CD4-positive, alpha-beta T cell treated with Interleukin-6 for 4 hours (primary cell): Measurements from ENCODE around the gene PLAC1.

Experiments
- DNase-seq: peaks from one replicate; pipeline ENCODE4 v3.0.0-alpha.2; 2020; ENCODE audit warnings: mixed read lengths

The PLAC1 gene

DNA sequence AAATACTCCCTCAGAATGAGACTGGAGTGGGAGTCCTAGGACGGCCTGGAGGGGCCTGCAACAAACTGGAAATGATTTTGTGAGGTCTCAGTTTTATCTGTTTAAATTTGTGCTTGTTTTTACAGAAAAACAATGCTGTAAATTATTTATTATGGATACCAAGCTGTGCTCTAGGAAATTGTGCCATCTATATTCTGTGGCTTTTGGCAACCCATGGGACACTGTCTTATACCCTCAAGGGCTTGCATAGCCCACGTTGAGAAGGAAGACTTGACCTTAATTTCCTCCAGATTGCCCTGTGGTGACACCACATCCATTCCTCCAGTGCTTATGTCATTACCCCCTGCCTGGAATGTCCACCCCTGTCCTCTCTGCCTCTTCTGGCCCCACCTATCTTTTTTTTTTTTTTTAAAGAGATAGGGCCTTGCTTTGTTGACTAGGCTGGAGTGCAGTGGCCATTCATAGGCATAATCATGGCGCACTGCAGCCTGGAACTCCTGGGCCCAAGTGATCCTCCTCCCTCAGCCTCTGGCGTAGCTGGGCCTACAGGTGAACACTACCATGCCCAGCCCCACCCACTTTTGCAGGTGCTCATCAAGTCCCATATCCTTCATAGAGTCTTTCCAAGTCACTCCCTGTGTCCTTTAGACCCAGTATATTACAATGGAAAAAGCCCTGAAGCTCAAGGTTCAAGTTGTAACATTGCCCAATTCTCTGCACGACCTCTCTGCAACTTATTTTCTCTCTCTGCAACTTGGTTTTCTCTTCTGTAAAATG, 120.9 kb downstream of the PLAC1 start:
- no peak for DNase-seq

DNA sequence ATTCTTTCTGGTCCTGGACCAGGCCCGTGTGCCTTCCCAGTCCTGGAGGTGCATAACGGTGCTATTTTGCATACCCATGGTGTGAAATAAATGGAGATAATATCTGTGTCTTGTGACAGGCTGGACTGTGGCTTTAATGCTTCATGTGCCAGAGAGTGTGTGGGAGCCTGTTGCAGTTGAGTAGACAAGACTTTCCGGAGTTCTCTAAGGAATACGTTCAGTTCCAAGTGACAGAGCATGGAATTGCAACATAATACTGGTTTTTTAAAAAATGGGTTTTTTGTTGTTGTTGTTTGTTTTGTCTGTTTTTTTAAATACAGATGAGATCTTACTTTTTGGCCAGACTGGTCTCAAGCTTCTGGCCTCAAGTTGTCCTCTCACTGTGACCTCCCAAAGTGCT, 124.3 kb downstream of the PLAC1 start:
- DNase-seq, result no peak

DNA sequence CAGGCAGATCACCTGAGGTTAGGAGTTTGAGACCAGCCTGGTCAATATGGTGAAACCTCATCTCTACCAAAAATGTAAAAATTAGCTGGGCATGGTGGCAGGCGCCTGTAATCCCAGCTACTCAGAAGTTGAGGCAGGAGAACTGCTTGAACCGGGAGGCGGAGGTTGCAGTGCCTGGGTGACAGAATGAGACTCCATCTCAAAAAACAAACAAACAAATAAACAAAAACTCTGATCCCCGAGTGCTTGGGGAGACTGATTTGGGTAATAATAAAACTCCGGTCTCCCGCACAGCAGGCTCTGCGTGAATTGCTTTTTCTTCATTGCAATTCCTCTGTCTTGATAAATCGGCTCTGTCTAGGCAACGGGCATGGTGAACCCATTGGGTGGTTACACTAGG, 124.9 kb downstream of the PLAC1 start:
- no peak for DNase-seq

DNA sequence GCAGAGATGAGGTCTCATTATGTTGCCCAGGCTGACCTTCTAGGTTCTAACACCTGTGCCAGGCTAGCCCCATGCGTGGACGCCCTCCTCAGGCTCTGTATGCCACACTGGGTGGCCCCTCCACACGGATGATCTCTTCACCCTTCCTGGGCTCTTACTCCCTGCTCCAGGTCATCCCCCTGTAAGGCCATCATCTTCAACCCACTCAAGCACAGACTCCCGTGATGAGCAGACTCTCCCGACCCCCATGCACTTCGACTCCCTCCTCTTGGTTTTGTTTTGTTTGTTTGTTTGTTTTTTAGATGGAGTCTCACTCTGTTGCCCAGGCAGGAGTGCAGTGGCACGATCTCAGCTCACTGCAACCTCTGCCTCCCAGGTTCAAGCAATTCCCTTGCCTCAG, 127.4 kb downstream of the PLAC1 start:
- DNase-seq, result no peak

DNA sequence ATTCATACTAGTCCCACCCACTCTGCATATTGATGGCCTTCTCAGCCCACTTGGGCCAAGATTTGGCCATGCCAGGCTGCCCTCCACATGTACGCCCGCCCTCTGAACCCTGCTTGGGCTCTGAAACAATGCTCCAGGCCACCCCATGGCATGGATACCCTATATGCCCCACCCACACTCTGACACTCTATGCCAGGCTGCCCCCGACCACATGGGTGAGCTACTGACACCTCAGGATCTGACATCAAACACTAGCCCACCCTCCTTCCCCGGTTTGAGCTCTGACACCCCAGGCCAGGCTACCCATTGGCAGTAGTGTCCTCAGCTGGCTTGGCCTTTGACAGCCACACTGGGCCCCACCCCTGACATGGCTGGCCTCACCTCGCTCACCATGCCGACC, 128.8 kb downstream of the PLAC1 start:
- DNase-seq, result no peak

DNA sequence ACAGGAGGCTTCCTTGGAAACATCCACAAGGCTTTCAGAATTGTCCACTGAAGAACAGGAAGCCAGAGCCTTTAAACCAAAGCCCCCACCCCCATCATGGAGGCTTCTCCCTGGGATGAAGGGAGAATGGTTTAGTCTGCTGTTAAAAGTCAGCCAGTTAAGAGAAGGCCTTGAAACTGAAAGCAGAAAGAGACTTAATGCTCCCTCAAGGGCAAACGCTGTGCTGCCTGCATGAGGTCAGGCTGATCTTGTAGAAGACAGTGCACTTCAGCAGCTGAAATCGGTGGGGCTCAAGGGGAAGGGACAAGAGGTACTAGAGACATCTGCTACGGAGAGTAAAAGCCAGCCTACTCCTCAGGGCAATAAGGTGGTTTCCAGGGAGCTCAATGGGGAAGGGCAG, 129.3 kb downstream of the PLAC1 start:
- no peak for DNase-seq

DNA sequence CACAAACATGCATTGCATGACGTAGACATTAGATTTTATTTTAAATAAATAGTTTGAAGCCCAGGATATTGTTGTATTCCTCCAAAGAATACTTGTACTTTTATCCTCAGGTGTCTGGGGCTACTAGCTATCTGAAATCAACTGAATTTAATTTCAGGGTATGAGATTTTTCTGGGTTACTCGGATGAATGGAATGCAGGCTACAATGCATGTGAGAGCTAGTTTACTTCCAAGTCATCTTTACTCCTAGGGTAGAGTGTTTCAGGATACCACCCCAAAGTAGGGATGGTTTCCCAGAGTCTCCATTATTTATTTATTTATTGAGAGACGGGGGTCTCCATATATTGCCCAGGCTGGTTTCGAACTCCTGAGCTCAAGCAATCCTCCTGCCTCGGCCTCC, 131.9 kb downstream of the PLAC1 start:
- DNase-seq, result no peak

DNA sequence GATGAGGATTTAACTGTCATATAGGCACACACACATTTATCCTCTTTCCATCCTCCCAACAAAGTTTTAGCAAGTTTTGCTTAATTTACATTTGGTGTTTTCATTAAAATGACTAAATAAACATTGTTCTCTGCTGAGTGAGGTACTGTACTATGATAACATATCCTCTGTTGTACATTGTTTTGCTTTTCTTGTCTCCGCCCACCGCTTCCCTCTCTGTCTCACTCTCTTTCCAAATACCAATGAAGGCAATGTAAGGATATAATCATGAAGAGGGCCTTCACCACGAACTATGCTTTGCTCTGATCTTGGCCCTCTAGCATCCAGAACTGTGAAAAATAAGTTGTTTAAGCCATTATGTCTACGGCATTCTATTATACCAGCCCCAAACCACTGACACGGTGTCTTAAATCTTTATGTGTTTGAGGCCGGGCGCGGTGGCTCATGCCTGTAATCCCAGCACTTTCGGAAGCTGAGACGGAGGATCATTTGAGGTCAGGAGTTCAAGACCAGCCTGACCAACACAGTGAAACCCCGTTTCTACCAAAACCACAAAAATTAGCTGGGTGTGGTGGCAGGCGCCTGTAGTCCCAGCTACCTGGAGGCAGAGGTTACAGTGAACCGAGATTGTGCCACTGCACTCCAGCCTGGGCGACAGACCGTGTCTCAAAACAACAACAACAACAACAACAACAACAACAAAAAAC, 133.0 kb downstream of the PLAC1 start:
- DNase-seq, result no peak

DNA sequence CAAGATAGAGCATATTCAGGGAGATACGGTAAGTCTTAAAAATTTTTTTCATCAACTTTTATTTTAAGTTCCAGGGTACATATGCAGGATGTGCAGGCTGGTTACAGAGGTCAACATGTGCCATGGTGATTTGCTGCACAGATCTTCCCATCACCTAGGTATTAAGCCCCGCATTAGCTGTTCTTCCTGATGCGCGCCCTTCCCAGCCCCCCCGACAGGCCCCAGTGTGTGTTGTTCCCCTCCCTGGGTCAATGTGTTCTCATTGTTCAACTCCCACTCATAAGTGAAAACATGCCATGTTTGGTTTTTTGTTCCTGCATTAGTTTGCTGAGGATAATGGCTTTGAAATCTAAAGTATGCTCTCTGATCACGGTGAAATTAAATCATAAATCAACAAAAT, 134.1 kb downstream of the PLAC1 start:
- DNase-seq, result no peak

DNA sequence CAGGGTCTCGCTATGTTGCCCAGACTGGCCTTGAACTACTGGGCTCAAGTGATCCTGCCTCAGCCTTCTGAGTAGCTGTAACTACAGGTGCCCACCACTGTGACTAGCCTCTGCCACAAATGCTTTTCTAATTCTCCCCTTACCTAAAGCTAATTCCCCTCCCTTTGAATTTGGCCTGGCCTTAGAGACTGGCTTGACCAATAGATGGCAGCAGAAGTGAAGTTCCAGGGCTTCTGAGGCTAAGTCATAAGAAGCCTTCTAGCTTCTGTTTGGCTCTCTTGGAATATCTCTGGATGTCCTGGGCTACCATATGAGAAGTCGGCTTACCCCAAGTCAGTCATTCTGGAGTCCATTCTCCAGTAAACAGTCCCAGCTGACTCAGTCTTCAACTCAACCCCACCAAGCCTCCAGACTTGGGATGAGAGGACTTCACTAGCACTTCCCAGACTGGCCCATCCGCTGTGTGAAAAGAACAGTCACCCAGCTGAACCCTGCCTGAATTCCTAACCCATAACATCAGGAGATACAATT, 137.3 kb downstream of the PLAC1 start:
- no peak for DNase-seq
